Endothelial cell of umbilical vein (primary cell): ENCODE results near the gene TCF25. TPM values are rescaled to one million over a fixed set of nuclear protein-coding genes. Genes with fewer than 3 reads are reported as not detected.

ENCODE experiments used
- BruUV-seq: library from RNA; stranded (reverse); fragments of 400-500 nt; replicated peaks from 2 replicates; lab custom pipeline; 2021; lab: Mats Ljungman, UMichigan
- CTCF ChIA-PET: fragments of 300-600, 350-600 bp; sonication (Branson Sonifier 250); formaldehyde crosslinking; loops from one replicate; lab custom pipeline; 2021; ENCODE audit warnings: antibody characterized with exemption, inconsistent platforms; lab: Charles Lee
- POLR2A ChIA-PET: fragments of 300-600, 350-600 bp; sonication (Branson Sonifier 250); formaldehyde crosslinking; loops from one replicate; lab custom pipeline; 2021; ENCODE audit warnings: antibody characterized with exemption, inconsistent platforms; lab: Charles Lee
- DNase-seq: peaks from one replicate; pipeline ENCODE4 v3.0.0-alpha.2; 2011; ENCODE audit warnings: low read depth, low spot score
- FAIRE-seq: peaks from 2 replicates; lab custom pipeline; 2011; peaks lifted over from hg19 to GRCh38; lab: Jason Lieb, UNC
- H2AFZ ChIP-seq: 2 replicates; pipeline ENCODE4 v1.6.0; 2012; ENCODE audit warnings: low read depth, low read length, control low read depth, inconsistent platforms
- H3K27ac ChIP-seq: 2 replicates; pipeline ENCODE4 v1.5.1; 2011; ENCODE audit warnings: low read depth, mild to moderate bottlenecking, control low read depth, low read length, moderate library complexity; ENCODE audit not compliant: insufficient read depth
- H3K27me3 ChIP-seq, 2 experiments: 2 replicates each; pipeline versions ENCODE4 v1.6.0 to v1.6.1; 2011; ENCODE audit warnings: low read length in 2 of 2, mixed read lengths in 1 of 2; ENCODE audit not compliant: control insufficient read depth in 2 of 2, insufficient read depth in 2 of 2
- H3K36me3 ChIP-seq, 2 experiments: 2 replicates in 1 of 2; 3 replicates in 1 of 2; pipeline ENCODE4 v1.5.1; 2011; ENCODE audit warnings: low read length in 2 of 2, mild to moderate bottlenecking in 1 of 2, moderate library complexity in 1 of 2; ENCODE audit not compliant: control insufficient read depth in 2 of 2, insufficient read depth in 2 of 2; ENCODE audit errors: extremely low read depth in 1 of 2
- H3K4me1 ChIP-seq: 3 replicates; pipeline ENCODE4 v1.5.1; 2011; ENCODE audit warnings: mild to moderate bottlenecking, low read length; ENCODE audit not compliant: control insufficient read depth, insufficient read depth; ENCODE audit errors: extremely low read depth
- H3K4me2 ChIP-seq: 2 replicates; pipeline ENCODE4 v1.6.1; 2011; ENCODE audit warnings: low read length, control low read depth, mixed read lengths; ENCODE audit not compliant: insufficient read depth
- H3K4me3 ChIP-seq, 3 experiments: fragments of 200-600 bp in 1 of 3; sonication (generic), shearing (Covaris generic) in 1 of 3; replicated peaks in 1 of 3; 2 replicates each; pipeline ENCODE4 v1.5.1; 2011 to 2016; ENCODE audit warnings: control low read depth in 3 of 3, low read length in 3 of 3, mild to moderate bottlenecking in 2 of 3, inconsistent platforms in 1 of 3, low read depth in 1 of 3, moderate library complexity in 1 of 3; ENCODE audit not compliant: insufficient read depth in 1 of 3
- H3K79me2 ChIP-seq: 2 replicates; pipeline ENCODE4 v1.6.0; 2012; ENCODE audit warnings: low read length, inconsistent platforms; ENCODE audit not compliant: control insufficient read depth, insufficient read depth
- H3K9ac ChIP-seq: replicated peaks from 2 replicates; pipeline ENCODE3; 2011; ENCODE audit warnings: low read length, control low read depth; ENCODE audit not compliant: insufficient read depth; ENCODE audit errors: extremely low read depth
- H3K9me1 ChIP-seq: replicated peaks from 3 replicates; pipeline ENCODE4 v1.6.0; 2011; ENCODE audit warnings: mild to moderate bottlenecking, low read length; ENCODE audit not compliant: control insufficient read depth, insufficient read depth; ENCODE audit errors: extremely low read depth
- H3K9me3 ChIP-seq: replicated peaks from 2 replicates; pipeline ENCODE4 v1.5.1; 2012; ENCODE audit warnings: low read length, inconsistent platforms; ENCODE audit not compliant: control insufficient read depth, insufficient read depth
- H4K20me1 ChIP-seq: replicated peaks from 2 replicates; pipeline ENCODE3; 2011; ENCODE audit warnings: mild to moderate bottlenecking, low read length; ENCODE audit not compliant: control insufficient read depth, insufficient read depth; ENCODE audit errors: extremely low read depth
- CTCF ChIP-seq, 2 donors: IDR thresholded peaks; 1 replicate in 1 of 2; 2 replicates in 1 of 2; pipeline ENCODE4 v1.5.1; 2011; ENCODE audit warnings: low read length in 2 of 2, mild to moderate bottlenecking in 2 of 2, moderate library complexity in 2 of 2, control low read depth in 1 of 2, inconsistent platforms in 1 of 2, low read depth in 1 of 2; ENCODE audit not compliant: insufficient read depth in 1 of 2; ENCODE audit errors: extremely low read depth in 1 of 2
- EZH2 ChIP-seq: IDR thresholded peaks from 2 replicates; pipeline ENCODE4 v1.6.1; 2012; ENCODE audit warnings: borderline replicate concordance, low read depth, mild to moderate bottlenecking, moderate library complexity, low read length, inconsistent platforms; ENCODE audit not compliant: severe bottlenecking
- FOS ChIP-seq: IDR thresholded peaks from 2 replicates; pipeline ENCODE4 v1.6.1; 2011; ENCODE audit warnings: mild to moderate bottlenecking, low read length, moderate library complexity, borderline replicate concordance; ENCODE audit not compliant: insufficient read depth
- GATA2 ChIP-seq: IDR thresholded peaks from 2 replicates; pipeline ENCODE4 v1.7.0; 2011; ENCODE audit warnings: low read depth, mild to moderate bottlenecking, moderate library complexity, mixed read lengths, low read length; ENCODE audit not compliant: insufficient read length, insufficient read depth
- JUN ChIP-seq: IDR thresholded peaks from 2 replicates; pipeline ENCODE4 v1.6.1; 2011; ENCODE audit warnings: borderline replicate concordance, low read depth; ENCODE audit not compliant: insufficient read length, insufficient read depth
- MAX ChIP-seq: IDR thresholded peaks from 2 replicates; pipeline ENCODE4 v1.6.1; 2011; ENCODE audit not compliant: insufficient read depth, insufficient read length
- MYC ChIP-seq: IDR thresholded peaks from one replicate; pipeline ENCODE4 v1.6.1; 2011; ENCODE audit warnings: mild to moderate bottlenecking, low read depth, low read length
- POLR2A ChIP-seq: IDR thresholded peaks from 2 replicates; pipeline ENCODE4 v1.6.1; 2012; ENCODE audit warnings: low read depth, mild to moderate bottlenecking, control low read depth, low read length
- POLR2AphosphoS5 ChIP-seq: IDR thresholded peaks from 2 replicates; pipeline ENCODE4 v1.6.1; 2012; ENCODE audit warnings: low read depth, mild to moderate bottlenecking, control low read depth, low read length, moderate library complexity; ENCODE audit not compliant: insufficient read depth
- dilution Hi-C: fragments of 300-500 bp; cut with MboI; formaldehyde crosslinking; loops from one replicate; pipeline ENCODE4 v1.15.0; 2019; ENCODE audit warnings: low sequenced_read_pairs; ENCODE audit not compliant: extremely low pct_ligation_motif_present
- intact Hi-C: fragments of 100-400 bp; cut with micrococcal nuclease; formaldehyde crosslinking; loops from one replicate; pipeline ENCODE4 v1.10.0; 2022
- polyA plus RNA-seq, 4 experiments: library from polyadenylated mRNA; depleted of rRNA in 3 of 4; stranded (reverse) in 3 of 4; unstranded in 1 of 4; fragments of >200 nt; gene quantifications; 2 replicates each; pipeline versions ENCODE4 v1.2.1 to v1.2.3, GENCODE V29; 2011 to 2012; ENCODE audit warnings: missing spikeins in 1 of 4
- total RNA-seq: library from RNA; stranded (reverse); gene quantifications from 2 replicates; pipeline ENCODE4 v1.2.3, GENCODE V29; 2021

Gene TCF25
- total and polyA plus RNA-seq, 2 donors (not counting 3 experiments of a cell fraction or from before 2014, with no cell fraction given) = 193 to 234 TPM

GRCh38 chr16:89858973-89859614 is 14.3 kb upstream of the TCF25 start:
- H3K9me3 ChIP-seq = no peaks in the 10 kb centered on the region
- no peaks in the 10 kb centered on the region for H3K79me2 ChIP-seq
- intact Hi-C loops = no loop called here
- no peak overlapping the region for H3K27ac ChIP-seq
- H3K9me1 ChIP-seq = no peaks in the 10 kb centered on the region
- no peak for FAIRE-seq
- H3K4me3 ChIP-seq = no peak overlapping the region
- DNase-seq = no peak
- H3K9ac ChIP-seq = no peak overlapping the region
- dilution Hi-C loops = no loop called here
- H3K36me3 ChIP-seq = no peaks in the 10 kb centered on the region
- no peaks in the 10 kb centered on the region for H4K20me1 ChIP-seq
- H2AFZ ChIP-seq = no peak overlapping the region
- TF ChIP-seq MYC (no peak), MAX (no peak), JUN (no peak), FOS (no peak), CTCF (IDR thresholded peaks at IDR 0.05; ENCODE audit: extremely low read depth in 1 of 2, insufficient read depth in 1 of 2, low read depth in 1 of 2, low read length in 2 of 2) (no peak), POLR2A (no peak), GATA2 (no peak), EZH2 (no peak), POLR2AphosphoS5 (no peak)
- H3K4me1 ChIP-seq = peaks cover 9% of the 10 kb centered on the region
- no TSS peak for BruUV-seq
- POLR2A ChIA-PET = no interaction called here
- CTCF ChIA-PET = interaction anchor here (0.5 to 3.8 kb wide), 7 partner anchors 16 to 173 kb away, joined by 3 to 90 read pairs (median 16); partner anchors contain the start of genes CDK10, SPATA2L and SPIRE2
- H3K27me3 ChIP-seq = no peaks in the 10 kb centered on the region
- no peak overlapping the region for H3K4me2 ChIP-seq
